ENCODE results near the gene GABBR2.

DNA sequence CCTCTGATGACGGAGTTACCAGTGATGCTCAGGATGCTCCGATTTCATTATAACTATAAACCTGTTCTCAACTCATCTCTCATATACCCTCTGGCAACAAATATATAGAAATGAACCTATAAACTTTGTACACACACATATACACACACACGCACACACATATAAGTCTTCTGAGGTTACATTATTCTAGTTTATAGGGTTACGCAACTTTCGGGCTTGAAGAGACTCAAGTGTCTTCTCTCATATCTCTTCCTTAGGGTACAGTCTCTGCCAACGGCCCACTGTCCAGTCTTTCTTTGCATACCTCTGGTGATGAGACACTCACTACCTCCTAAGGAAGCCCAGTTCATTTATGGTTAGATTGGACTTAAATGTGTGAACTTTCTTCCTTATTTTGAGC is 383.9 kb downstream of the GABBR2 start:
- TF ChIP-seq, protein P1, sequence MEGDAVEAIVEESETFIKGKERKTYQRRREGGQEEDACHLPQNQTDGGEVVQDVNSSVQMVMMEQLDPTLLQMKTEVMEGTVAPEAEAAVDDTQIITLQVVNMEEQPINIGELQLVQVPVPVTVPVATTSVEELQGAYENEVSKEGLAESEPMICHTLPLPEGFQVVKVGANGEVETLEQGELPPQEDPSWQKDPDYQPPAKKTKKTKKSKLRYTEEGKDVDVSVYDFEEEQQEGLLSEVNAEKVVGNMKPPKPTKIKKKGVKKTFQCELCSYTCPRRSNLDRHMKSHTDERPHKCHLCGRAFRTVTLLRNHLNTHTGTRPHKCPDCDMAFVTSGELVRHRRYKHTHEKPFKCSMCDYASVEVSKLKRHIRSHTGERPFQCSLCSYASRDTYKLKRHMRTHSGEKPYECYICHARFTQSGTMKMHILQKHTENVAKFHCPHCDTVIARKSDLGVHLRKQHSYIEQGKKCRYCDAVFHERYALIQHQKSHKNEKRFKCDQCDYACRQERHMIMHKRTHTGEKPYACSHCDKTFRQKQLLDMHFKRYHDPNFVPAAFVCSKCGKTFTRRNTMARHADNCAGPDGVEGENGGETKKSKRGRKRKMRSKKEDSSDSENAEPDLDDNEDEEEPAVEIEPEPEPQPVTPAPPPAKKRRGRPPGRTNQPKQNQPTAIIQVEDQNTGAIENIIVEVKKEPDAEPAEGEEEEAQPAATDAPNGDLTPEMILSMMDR (conservative IDR thresholded peaks at IDR 0.05): no peak
- TF ChIP-seq EZH2 (IDR thresholded peaks at IDR 0.05; ENCODE audit: low read depth): no peak
